Gastroesophageal sphincter (tissue), 3 donors: Measurements from ENCODE around the gene CACNA2D3.

Experiments
- EP300 ChIP-seq: sonication (generic); formaldehyde crosslinking; IDR thresholded peaks from one replicate; pipeline ENCODE4 v1.6.1; 2017; ENCODE audit warnings: antibody characterized with exemption, mild to moderate bottlenecking
- TF ChIP-seq, protein P1 (sequence below), 4 experiments: fragments of 200-600 bp in 2 of 4; fragments of 450-650 bp in 2 of 4; sonication (generic) in 1 of 4; IDR thresholded peaks; one replicate each; pipeline ENCODE4 v1.5.1; 2017 to 2019; ENCODE audit warnings: antibody characterized with exemption in 4 of 4, mild to moderate bottlenecking in 2 of 4, moderate library complexity in 2 of 4

DNA sequence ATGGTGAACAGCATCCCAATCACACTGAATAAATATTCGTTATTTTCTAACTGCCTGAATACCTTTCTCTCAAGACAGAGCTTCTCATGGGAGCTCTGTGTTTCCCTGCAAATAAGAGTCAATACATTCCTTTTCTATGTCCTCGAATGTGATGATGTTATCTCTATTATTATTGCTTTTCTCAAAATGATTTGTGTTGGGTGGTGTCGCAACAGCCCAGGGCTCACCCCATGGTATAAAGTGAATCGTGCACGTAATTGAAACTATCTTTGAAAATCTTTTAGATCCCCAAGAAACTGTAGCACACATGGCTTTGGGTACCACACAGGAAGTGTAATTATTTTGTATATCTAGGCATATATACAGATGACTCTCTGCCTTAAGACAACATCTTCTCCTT, 996.1 kb downstream of the CACNA2D3 start:
- TF ChIP-seq, protein P1, sequence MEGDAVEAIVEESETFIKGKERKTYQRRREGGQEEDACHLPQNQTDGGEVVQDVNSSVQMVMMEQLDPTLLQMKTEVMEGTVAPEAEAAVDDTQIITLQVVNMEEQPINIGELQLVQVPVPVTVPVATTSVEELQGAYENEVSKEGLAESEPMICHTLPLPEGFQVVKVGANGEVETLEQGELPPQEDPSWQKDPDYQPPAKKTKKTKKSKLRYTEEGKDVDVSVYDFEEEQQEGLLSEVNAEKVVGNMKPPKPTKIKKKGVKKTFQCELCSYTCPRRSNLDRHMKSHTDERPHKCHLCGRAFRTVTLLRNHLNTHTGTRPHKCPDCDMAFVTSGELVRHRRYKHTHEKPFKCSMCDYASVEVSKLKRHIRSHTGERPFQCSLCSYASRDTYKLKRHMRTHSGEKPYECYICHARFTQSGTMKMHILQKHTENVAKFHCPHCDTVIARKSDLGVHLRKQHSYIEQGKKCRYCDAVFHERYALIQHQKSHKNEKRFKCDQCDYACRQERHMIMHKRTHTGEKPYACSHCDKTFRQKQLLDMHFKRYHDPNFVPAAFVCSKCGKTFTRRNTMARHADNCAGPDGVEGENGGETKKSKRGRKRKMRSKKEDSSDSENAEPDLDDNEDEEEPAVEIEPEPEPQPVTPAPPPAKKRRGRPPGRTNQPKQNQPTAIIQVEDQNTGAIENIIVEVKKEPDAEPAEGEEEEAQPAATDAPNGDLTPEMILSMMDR (IDR thresholded peaks at IDR 0.05), result no peak
- TF ChIP-seq EP300, result no peak
